ENCODE measurements around the gene AQP10.
A peak's percentile ranks its signal among the peaks of the same experiment; 100 is the strongest.
"Not testable (repeated sequence)": the region's sequence is repeated elsewhere in the genome, so short reads cannot be mapped to it uniquely, and the experiment has no call there.

The AQP10 gene, protein sequence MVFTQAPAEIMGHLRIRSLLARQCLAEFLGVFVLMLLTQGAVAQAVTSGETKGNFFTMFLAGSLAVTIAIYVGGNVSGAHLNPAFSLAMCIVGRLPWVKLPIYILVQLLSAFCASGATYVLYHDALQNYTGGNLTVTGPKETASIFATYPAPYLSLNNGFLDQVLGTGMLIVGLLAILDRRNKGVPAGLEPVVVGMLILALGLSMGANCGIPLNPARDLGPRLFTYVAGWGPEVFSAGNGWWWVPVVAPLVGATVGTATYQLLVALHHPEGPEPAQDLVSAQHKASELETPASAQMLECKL

GRCh38 chr1:154320882-154321608, at the start of gene AQP10:
TSS of gene AQP10 (plus strand) at chr1:154321093. CDS start at chr1:154321156, 63 bp downstream.
- no peaks in the 10 kb centered on the region for H3K36me3 ChIP-seq (ENCODE audit: control insufficient read depth, insufficient read depth, low read length)
- peaks cover 26% of the 10 kb centered on the region for H3K27me3 ChIP-seq (ENCODE audit: control insufficient read depth, insufficient read depth, low read length)
- peaks cover 26% of the 10 kb centered on the region for H3K4me1 ChIP-seq (ENCODE audit: control insufficient read depth, insufficient read depth, low read length)
- H3K4me3 ChIP-seq (ENCODE audit: low read length), result no peak within 1 kb of the TSS
- no peaks in the 10 kb centered on the region for H3K9me3 ChIP-seq (ENCODE audit: control insufficient read depth, low read length)
- peak within 1 kb of the TSS; percentile 43 for H3K9ac ChIP-seq (ENCODE audit: low read length)

DNA sequence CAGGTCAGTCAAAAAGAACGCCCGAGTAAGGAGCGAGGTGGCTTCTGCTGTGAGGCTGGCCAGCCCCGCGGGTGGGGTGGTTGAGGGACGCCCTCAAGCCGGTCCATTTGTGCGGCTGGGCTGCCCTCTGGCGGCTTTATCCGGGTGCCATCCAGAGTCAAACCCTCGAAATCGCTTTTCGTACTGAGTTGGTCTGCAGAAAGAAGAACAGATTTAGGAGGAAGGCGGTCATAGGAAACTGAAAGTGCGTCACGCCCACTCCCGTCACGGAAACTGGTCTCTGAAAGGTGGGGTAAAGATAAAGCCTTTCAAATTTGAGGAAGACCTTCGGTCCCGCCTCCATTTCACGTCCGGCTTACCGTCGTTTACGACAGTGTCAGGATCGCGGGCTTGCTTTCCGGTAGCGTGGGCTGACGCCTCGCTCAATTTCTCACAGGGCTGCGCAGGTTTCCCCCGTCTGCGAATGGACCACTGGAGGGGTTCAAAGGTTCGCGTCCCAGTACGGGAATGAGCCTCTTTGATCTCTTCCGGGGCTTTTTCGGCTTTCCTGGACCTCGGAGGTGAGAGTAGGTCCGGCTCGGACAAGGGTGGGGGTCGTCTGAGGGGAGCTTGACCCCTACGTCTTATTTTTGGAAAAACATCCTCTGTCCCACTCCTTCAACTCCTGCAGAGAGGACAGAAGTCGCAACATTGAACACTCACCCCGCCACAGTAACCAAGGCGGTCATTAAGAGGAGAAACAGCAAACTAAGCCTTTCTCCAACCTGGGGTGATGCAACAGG, 48.5 kb upstream of the AQP10 start, which contains the start of gene HAX1:
Gene HAX1 (plus strand): TSS at position 413 of the 782 bp plus-strand sequence. CDS start 95 bp downstream, at position 508.
- Histone ChIP-seq H3K27me3 (ENCODE audit: control insufficient read depth, insufficient read depth, low read length) (no peaks in the 10 kb centered on the region), H3K36me3 (ENCODE audit: control insufficient read depth, insufficient read depth, low read length) (peaks cover 6% of the 10 kb centered on the region), H3K4me1 (ENCODE audit: control insufficient read depth, insufficient read depth, low read length) (peaks cover 16% of the 10 kb centered on the region), H3K9me3 (ENCODE audit: control insufficient read depth, low read length) (no peaks in the 10 kb centered on the region), H3K9ac (ENCODE audit: low read length) (peak within 1 kb of the TSS; percentile 95), H3K4me3 (ENCODE audit: low read length) (peak within 1 kb of the TSS; percentile 92)

GRCh38 chr1:154272999-154273563, 47.8 kb upstream of the AQP10 start:
- Histone ChIP-seq H3K27me3 (ENCODE audit: control insufficient read depth, insufficient read depth, low read length) (no peaks in the 10 kb centered on the region), H3K4me3 (ENCODE audit: low read length) (peak overlapping the region; percentile 92), H3K36me3 (ENCODE audit: control insufficient read depth, insufficient read depth, low read length) (peaks cover 6% of the 10 kb centered on the region), H3K9ac (ENCODE audit: low read length) (peak overlapping the region; percentile 95), H3K4me1 (ENCODE audit: control insufficient read depth, insufficient read depth, low read length) (peaks cover 16% of the 10 kb centered on the region), H3K9me3 (ENCODE audit: control insufficient read depth, low read length) (no peaks in the 10 kb centered on the region)

- H3K9me3 ChIP-seq (ENCODE audit: control insufficient read depth, low read length), result no peaks in the 10 kb centered on the region
- no peaks in the 10 kb centered on the region for H3K36me3 ChIP-seq (ENCODE audit: control insufficient read depth, insufficient read depth, low read length)
- no peak overlapping the region for H3K9ac ChIP-seq (ENCODE audit: low read length)
- H3K4me3 ChIP-seq (ENCODE audit: low read length), result no peak overlapping the region
- H3K27me3 ChIP-seq (ENCODE audit: control insufficient read depth, insufficient read depth, low read length), result no peaks in the 10 kb centered on the region
- H3K4me1 ChIP-seq (ENCODE audit: control insufficient read depth, insufficient read depth, low read length), result peaks cover 11% of the 10 kb centered on the region
Observed at GRCh38 chr1:154276797-154277196, 44.1 kb upstream of the AQP10 start.

DNA sequence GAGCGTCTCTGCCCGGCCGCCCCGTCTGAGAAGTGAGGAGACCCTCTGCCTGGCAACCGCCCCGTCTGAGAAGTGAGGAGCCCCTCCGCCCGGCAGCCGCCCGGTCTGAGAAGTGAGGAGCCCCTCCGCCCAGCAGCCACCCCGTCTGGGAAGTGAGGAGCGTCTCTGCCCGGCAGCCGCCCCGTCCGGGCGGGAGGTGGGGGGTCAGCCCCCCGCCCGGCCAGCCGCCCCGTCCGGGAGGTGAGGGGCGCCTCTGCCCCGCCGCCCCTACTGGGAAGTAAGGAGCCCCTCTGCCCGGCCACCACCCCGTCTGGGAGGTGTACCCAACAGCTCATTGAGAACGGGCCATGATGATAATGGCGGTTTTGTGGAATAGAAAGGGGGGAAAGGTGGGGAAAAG, 33.3 kb upstream of the AQP10 start:
- H3K36me3 ChIP-seq (ENCODE audit: control insufficient read depth, insufficient read depth, low read length); H3K4me3 ChIP-seq (ENCODE audit: low read length); H3K9me3 ChIP-seq (ENCODE audit: control insufficient read depth, low read length); H3K27me3 ChIP-seq (ENCODE audit: control insufficient read depth, insufficient read depth, low read length); H3K4me1 ChIP-seq (ENCODE audit: control insufficient read depth, insufficient read depth, low read length); H3K9ac ChIP-seq (ENCODE audit: low read length): not testable (repeated sequence)

- Histone ChIP-seq H3K27me3 (ENCODE audit: control insufficient read depth, insufficient read depth, low read length) (no peaks in the 10 kb centered on the region), H3K4me1 (ENCODE audit: control insufficient read depth, insufficient read depth, low read length) (no peaks in the 10 kb centered on the region)
Observed at GRCh38 chr1:154288661-154289060, 32.2 kb upstream of the AQP10 start.

DNA sequence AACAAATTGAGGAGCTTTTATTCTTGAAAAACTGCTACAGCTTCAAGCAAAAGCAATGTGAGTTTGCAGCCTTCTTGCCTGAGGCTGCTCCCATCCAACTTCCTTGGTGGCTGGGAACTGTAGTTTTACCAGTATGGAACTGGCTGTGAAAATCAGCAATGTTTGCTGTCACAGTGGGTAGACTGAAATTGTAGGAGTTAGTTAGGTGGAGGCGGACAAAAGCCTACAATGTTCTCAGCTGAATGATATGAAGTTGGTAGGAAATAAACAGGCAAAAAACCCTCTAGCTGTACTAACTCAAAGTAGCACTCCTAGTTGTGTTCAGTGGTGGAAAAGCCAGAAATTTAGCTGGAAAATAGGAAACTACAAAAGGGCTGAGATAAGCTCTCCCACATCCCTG, 30.0 kb upstream of the AQP10 start:
- Histone ChIP-seq H3K9me3 (ENCODE audit: control insufficient read depth, low read length) (no peaks in the 10 kb centered on the region), H3K4me1 (ENCODE audit: control insufficient read depth, insufficient read depth, low read length) (no peaks in the 10 kb centered on the region), H3K36me3 (ENCODE audit: control insufficient read depth, insufficient read depth, low read length) (no peaks in the 10 kb centered on the region), H3K4me3 (ENCODE audit: low read length) (no peak overlapping the region), H3K27me3 (ENCODE audit: control insufficient read depth, insufficient read depth, low read length) (no peaks in the 10 kb centered on the region), H3K9ac (ENCODE audit: low read length) (no peak overlapping the region)

More at GRCh38 chr1:154288661-154289060, 32.2 kb upstream of the AQP10 start:
- Histone ChIP-seq H3K4me3 (ENCODE audit: low read length) (no peak overlapping the region), H3K36me3 (ENCODE audit: control insufficient read depth, insufficient read depth, low read length) (no peaks in the 10 kb centered on the region), H3K9ac (ENCODE audit: low read length) (no peak overlapping the region), H3K9me3 (ENCODE audit: control insufficient read depth, low read length) (no peaks in the 10 kb centered on the region)

GRCh38 chr1:154295408-154296235, 25.3 kb upstream of the AQP10 start:
- Histone ChIP-seq H3K4me1 (ENCODE audit: control insufficient read depth, insufficient read depth, low read length) (no peaks in the 10 kb centered on the region), H3K9me3 (ENCODE audit: control insufficient read depth, low read length) (no peaks in the 10 kb centered on the region), H3K36me3 (ENCODE audit: control insufficient read depth, insufficient read depth, low read length) (no peaks in the 10 kb centered on the region), H3K27me3 (ENCODE audit: control insufficient read depth, insufficient read depth, low read length) (no peaks in the 10 kb centered on the region), H3K4me3 (ENCODE audit: low read length) (no peak overlapping the region), H3K9ac (ENCODE audit: low read length) (no peak overlapping the region)

GRCh38 chr1:154301582-154301981, 19.3 kb upstream of the AQP10 start:
- H3K27me3 ChIP-seq (ENCODE audit: control insufficient read depth, insufficient read depth, low read length), result no peaks in the 10 kb centered on the region
- no peaks in the 10 kb centered on the region for H3K4me1 ChIP-seq (ENCODE audit: control insufficient read depth, insufficient read depth, low read length)
- no peaks in the 10 kb centered on the region for H3K36me3 ChIP-seq (ENCODE audit: control insufficient read depth, insufficient read depth, low read length)
- no peaks in the 10 kb centered on the region for H3K9me3 ChIP-seq (ENCODE audit: control insufficient read depth, low read length)
- H3K4me3 ChIP-seq (ENCODE audit: low read length), result no peak overlapping the region
- no peak overlapping the region for H3K9ac ChIP-seq (ENCODE audit: low read length)

GRCh38 chr1:154304664-154305337, 16.1 kb upstream of the AQP10 start:
- Histone ChIP-seq H3K4me1 (ENCODE audit: control insufficient read depth, insufficient read depth, low read length) (no peaks in the 10 kb centered on the region), H3K9ac (ENCODE audit: low read length) (no peak overlapping the region), H3K4me3 (ENCODE audit: low read length) (no peak overlapping the region), H3K9me3 (ENCODE audit: control insufficient read depth, low read length) (no peaks in the 10 kb centered on the region), H3K27me3 (ENCODE audit: control insufficient read depth, insufficient read depth, low read length) (no peaks in the 10 kb centered on the region), H3K36me3 (ENCODE audit: control insufficient read depth, insufficient read depth, low read length) (no peaks in the 10 kb centered on the region)

- Histone ChIP-seq H3K4me1 (ENCODE audit: control insufficient read depth, insufficient read depth, low read length) (no peaks in the 10 kb centered on the region), H3K4me3 (ENCODE audit: low read length) (no peak overlapping the region), H3K36me3 (ENCODE audit: control insufficient read depth, insufficient read depth, low read length) (no peaks in the 10 kb centered on the region), H3K27me3 (ENCODE audit: control insufficient read depth, insufficient read depth, low read length) (no peaks in the 10 kb centered on the region), H3K9ac (ENCODE audit: low read length) (no peak overlapping the region), H3K9me3 (ENCODE audit: control insufficient read depth, low read length) (no peaks in the 10 kb centered on the region)
Observed at GRCh38 chr1:154306151-154306550, 14.7 kb upstream of the AQP10 start.

All from mucosa of stomach (tissue), 1 donor.